GM19239 (cell line): ENCODE results near the gene MAMSTR.
A peak's percentile ranks its signal among the peaks of the same experiment; 100 is the strongest.
"Not testable (repeated sequence)": the region's sequence is repeated elsewhere in the genome, so short reads cannot be mapped to it uniquely, and the experiment has no call there.

Experiments
- DNase-seq: peaks from one replicate; pipeline ENCODE4 v3.0.0; 2011; ENCODE audit warnings: low spot score; ENCODE audit not compliant: insufficient read length
- FAIRE-seq: peaks from 2 replicates; lab custom pipeline; 2011; peaks lifted over from hg19 to GRCh38; lab: Jason Lieb, UNC

Gene MAMSTR

DNA sequence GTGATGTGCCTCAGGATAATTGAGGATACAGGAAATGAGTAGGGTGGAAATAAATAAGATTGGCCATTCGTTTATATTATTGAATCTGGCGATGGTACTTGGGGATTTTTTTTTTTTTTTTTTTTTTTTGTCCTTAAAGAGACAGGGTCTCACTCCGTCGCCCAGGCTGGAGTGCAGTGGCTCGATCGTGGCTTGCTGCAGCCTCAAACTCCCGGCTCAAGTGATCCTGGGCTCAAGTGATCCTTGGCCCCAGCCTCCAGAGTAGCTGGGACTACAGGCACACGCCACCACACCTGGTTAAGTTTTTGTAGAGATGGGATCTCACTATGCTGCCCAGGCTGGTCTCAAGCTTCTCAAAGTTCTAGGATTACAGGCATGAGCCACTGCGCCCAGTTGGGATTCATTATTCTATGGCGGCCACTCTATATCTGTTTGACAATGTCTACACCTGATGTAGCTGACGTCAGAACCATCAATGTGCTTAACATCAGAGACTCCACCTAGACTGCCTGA is 2.7 kb upstream of the MAMSTR start:
- no peak for DNase-seq

DNA sequence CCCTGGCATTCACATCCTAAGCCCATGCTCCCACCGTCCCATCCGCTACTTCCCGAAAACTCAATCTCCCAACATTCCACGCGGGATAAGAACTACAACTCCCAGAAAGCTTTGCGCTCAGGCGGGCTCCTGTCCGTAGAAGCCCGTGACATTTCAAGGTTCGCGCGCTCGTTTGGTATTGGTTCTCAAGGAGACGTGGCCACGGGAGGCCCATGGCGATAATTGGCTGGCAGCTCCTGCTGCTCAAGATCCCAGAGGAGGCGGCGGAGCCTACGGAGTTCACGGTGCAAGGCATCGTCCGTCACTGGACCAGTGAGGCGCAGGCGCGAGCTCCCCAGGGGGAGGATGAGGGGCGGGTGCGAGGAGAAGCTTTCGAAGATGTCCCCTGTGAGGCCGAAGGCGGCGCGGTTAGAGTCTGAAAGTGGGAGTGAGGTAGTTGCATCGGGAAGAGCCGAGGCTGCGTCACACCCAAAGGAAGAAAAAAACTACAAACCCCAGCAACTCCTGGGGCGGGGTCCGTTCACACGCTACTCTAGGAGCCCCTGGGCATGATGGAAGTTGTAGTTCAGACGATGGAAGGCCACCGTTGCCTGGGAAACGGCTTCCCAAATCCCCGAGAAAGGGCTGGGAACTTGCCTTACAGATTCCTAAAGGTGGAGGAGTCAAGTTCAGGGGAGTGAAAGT is 1.2 kb upstream of the MAMSTR start:
- DNase-seq, result peak; percentile 96
- peak; percentile 99 for FAIRE-seq

More for the DNA sequence above, 2.7 kb upstream of the MAMSTR start:
- no peak for FAIRE-seq

DNA sequence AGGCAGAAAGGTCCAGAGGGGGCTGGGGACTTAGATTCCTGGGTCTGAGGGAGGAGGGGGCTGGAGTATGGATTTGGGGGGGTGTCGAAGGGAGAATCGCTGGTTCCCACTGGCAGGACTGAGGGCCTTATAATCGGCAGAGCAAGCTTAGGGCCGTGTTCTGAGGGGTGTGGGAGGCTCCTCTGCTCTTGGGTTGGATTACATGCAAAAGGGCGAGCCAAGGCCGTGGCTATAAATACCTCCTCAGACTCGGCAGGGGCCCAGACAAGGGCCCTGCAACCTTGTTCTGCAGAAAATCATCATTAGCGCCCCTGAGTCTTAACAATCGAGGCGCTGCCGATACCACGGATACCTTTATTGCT is 707 bp upstream of the MAMSTR start:
- FAIRE-seq (no peak), DNase-seq (no peak)

DNA sequence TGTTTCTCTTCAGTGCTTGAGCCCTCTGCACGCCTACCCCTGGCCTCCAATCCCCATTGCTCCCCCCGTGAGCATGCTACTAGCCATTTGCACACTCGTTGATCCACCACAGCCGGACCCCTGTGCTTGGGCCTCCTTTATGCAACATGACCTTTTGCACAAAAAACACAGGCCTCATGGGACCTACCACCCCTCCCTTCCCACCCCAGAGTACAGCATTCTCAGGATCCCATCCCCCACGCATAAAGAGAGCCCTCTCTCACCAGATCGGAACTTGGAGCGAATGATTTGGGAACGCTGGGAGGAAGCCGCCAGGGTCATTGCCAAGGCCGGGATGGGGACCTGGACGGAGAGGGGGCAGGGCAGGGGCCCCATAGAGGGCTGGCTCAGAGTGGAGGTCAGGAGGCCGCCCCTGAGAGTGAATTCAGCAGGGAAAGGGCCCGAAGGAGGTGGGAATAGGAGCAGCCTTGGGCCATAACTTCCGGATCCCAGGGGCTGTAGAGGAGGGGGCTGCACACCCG is 754 bp downstream of the MAMSTR start:
- DNase-seq, result no peak
- no peak for FAIRE-seq

DNA sequence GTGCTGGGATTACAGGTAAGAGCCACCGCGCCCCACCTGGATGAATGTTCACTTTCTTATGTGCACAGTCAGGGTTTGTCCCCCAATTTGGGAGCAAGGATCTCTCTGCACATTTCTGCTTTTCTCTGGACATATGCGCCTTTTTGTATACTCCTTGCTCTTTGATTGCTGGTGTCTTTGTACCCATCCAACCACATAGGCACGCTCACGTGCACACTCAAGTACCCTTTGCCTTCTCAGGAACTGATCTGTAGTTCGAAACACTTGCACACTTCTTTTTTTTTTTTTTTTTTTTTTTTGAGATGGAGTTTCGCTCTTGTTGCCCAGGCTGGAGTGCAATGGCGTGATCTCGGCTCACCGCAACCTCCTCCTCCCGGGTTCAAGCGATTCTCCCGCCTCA is 1.4 kb downstream of the MAMSTR start:
- DNase-seq, FAIRE-seq: not testable (repeated sequence)

DNA sequence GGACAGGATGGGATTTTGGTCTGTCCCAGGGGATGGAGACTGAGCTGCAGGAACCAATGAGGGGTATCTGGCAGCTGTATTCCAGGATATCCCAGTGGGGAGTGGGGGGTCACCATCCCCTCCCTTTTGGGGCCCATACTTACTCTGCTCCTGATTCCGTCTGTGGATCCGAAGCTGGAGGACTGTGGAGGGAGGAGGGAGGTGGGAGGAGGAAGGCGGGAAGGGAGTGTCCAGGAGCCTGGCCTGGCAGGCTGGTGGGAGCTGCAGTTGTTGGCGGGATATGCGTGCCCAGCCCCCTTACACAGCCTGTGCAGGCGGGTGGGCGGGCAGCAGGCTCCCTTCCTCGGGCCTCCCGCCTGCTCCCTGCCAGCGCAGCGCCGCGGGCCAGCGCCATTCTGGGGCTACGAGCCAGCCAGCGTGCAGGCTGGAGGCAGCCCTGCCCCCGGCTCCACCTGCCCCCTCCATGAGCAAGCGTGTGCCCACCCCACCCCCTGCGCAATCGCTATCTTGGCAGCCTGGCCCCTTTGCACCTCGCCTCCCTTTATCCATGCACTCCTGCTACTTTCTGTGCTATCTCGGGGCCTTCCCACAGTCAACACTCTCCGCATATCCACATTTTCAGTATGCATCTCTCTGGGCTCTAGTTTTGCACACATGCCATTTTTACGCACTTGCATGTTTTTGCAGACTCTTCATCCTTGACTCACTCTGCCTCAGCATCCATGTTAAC is 2.8 kb downstream of the MAMSTR start:
- no peak for FAIRE-seq
- DNase-seq, result no peak

DNA sequence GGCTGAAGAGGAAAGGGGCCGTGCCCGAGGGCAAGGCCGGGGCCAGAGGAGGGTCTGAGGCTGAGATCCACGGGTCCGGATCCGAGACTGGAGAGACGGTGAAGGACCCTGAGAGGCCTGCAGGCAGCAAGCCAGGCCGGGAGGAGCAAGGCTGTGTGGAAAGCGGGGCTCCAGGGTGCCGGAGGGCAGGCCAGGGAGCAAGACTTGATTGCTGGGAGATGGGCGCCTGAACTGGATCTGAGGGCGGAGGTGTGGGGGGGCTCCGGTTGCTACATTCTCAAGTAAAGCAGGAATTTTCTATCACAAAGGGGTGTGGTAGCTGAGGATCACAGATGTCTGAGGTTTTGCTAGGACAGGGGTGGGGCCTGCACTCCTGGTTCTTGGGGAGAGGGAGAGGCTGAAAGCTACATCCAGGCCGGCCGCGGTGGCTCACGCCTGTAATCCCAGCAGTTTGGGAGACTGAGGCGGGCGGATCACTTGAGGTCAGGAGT is 3.8 kb downstream of the MAMSTR start:
- FAIRE-seq (no peak), DNase-seq (no peak)

DNA sequence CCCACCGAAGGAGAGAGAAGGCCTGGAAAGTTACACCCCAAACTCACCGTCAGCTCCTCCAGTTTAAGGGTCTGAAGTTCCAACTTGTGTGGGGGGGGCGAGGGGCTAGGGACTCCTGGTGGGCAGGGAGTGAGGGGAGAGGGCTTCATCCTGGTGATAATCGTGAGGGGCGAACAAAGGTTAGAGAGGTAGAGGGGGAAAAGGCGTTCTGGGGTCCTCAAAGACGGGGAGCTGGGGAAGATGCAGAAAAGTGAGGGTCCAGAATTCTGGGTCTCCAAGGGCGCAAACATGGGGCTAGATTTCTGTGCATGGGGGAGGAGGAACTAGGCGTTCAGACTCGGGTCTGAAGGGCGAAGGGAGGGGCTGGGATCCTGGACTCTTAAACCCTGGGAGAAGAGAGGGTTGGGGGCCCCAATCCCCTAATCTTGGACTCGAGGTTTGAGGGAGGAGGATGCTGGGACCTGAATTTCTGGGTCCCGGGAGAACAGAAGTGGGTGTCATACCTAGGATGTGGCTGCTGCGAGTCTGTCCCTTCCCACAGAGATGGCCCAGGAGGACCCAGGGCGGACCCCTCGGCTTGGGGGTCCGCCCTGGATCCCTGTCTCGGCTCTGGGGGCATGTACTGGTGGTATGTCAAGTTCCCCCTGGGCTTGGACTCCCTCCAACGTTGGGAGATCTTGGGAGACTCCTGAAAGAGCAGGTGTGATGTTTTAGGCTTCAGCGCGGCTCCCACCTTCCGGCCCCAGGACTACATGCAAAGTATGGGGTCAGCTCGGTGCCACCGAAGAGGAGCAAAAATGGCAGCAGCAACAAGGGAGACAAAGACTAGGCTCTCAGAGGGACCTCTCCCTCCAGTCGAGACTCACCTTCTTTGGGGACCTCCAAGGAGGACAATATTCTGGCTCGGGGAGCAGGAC is 4.5 kb downstream of the MAMSTR start:
- FAIRE-seq, result peak; percentile 45
- DNase-seq, result no peak

DNA sequence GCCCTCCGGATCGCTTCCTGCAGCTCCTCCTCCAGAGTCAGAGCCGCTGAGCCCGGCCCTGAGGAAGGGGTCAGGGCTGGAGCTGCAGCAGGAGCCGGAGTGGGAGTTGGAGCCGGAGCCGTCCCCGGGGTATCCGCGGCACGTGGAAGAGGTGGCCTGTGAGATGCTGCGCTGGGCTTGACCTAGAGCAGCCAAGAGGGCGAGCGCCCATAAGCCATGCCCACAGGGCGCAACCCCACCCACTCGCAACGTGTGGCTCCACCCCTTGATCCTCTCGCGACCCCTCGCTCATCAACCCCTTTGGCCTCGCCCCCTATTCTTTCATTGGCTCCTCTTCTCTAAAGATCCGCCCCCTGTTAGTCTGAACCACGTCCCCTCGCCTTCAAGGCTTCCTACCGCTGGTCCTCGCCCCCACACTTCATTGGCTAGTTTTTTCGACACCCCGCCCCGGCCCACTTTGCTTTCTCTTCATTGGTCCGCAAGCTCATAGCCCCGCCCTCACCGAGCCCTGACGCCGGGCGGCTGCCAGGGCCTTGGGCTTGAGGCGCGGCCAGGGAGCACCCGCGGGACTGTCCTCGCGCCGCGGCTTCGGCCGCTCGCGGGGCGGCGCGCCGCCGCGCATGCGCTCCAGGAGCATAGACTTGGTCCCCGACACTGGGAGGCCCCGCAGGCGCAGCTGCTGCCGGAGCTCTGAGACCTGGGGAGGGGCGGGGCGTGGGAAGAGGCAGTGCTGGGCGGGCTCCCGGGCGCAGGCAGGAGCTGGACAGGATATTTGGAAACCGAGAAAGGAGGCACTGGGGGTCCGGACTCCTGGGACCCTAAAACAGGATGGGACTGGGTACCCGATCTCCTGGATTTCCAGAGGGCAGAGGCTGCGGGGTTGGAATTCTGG is 5.4 kb downstream of the MAMSTR start:
- peak; percentile 99 for DNase-seq
- FAIRE-seq, result peak; percentile 99

DNA sequence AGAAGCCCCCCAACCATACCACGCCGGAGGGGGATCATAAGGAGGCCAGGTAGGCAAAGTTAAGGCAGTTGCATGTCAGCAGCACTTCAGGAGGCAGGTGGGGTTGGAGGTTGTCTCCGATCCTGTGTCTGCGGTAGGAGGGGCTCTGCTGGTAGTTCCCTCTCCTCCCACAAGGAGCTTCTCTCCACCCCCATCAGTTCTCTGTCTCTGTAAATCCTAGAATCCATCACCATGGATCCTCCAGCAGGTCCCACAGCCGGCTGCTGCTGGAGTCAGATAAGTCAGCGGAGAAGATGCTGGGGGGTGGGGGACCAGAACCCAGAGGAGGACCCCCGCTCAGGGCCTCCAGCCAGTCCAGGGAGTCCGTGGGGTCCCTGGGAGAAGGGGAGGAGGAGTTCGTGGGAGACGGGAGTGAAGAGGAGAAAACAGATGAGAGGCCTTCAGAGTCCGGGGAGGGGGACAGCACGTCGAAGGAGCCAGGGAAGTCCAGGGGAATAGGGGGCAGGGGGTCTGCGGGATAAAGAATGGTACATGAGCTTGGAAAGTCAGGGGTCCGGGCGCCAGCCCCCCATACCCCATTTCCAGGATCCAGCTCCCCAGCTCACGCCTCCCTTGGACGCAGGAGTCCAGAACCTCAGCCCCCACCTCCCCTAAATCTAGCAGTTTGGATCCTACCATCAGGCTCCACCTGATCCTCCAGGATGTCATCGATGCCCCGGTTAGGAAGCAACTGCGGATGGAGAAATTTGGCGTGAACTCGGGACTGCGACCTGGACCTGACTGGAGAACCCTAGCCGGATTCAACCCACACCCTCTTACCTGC is 6.3 kb downstream of the MAMSTR start:
- no peak for FAIRE-seq
- DNase-seq, result no peak

DNA sequence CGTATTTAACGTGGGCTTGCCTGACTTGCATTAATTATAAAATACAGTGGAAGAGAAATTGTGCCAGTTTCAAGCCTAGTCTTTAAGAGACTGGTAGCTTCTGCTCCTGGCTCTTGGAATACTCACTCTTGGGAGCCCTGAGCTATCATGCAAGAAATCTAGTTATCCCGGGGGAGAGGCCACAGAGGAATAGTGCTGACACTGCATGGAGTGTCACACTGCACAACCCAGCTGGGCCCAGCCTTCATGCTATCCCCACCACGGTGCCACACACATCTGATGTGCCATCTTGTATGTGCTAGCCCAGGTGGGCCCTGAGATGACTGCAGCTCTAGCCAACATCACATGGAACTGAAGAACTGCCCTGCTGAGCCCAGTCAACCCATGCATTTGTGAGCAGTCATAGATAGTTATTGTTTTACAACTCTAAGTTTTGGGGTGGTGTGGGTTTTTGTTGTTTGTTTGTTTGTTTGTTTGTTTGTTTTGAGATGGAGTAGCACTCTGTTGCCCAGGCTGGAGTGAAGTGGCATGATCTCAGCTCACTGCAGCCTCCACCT is 8.3 kb downstream of the MAMSTR start:
- FAIRE-seq, result no peak
- no peak for DNase-seq

DNA sequence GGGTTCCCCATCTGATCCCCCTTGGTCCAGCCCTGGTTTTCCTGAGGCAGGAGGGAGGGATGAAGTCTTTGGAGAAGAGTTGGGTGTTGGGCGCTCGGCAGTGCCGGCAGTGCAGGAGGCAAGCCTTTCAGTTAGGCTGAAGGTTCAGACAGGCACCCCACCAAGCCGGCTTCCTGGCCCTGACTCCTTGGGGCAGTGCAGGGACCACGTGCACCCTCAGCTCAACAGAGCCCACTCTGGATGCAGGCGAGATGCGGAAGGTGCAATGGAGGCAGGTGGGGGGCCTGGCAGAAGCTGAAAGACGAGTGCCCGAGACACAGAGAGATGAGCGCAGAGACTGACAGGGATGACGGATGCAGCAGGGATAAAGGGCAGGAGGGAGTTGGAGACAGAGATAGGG is 11.1 kb downstream of the MAMSTR start:
- FAIRE-seq (no peak), DNase-seq (no peak)

DNA sequence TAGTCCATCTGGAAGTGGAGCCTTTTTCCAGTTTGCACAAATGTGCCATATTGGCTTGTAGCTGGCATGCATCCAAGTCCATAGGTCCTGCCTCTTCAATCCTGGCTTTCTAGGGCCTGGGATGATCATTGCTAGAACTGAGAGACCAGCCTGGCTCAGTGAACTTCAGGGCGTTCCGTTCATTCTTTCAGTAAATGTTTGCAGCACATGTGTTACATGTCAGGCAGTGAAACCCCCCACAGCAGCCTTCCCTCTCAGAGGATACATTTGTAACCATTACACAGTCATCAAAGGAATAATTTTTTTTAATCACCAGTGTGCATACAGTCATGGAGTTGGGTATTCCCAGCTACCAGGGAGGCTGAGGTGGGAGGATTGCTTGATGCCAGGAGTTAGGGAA is 14.1 kb downstream of the MAMSTR start:
- DNase-seq (no peak), FAIRE-seq (no peak)

DNA sequence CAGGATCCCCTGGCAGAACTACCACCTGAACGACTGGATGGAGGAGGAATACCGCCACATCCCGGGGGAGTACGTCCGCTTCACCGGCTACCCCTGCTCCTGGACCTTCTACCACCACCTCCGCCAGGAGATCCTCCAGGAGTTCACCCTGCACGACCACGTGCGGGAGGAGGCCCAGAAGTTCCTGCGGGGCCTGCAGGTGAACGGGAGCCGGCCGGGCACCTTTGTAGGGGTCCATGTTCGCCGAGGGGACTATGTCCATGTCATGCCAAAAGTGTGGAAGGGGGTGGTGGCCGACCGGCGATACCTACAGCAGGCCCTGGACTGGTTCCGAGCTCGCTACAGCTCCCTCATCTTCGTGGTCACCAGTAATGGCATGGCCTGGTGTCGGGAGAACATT is 16.2 kb downstream of the MAMSTR start:
- no peak for DNase-seq
- no peak for FAIRE-seq

DNA sequence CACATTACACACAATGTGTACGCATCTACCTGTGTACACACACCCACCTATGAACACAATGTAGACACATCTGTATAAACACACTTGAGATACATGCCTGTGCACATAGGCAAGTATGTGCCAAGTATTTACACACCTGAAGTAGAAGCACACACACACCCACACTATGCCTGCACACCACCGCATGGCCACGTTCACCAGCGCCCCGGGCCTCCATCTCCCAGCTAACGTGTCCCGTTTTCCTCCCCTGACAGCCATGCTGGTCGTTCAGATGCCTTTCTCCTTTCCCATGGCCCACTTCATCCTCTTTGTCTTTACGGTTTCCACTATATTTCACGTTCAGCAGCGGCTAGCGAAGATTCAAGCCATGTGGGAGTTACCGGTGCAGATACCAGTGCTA is 16.8 kb downstream of the MAMSTR start:
- no peak for FAIRE-seq

DNA sequence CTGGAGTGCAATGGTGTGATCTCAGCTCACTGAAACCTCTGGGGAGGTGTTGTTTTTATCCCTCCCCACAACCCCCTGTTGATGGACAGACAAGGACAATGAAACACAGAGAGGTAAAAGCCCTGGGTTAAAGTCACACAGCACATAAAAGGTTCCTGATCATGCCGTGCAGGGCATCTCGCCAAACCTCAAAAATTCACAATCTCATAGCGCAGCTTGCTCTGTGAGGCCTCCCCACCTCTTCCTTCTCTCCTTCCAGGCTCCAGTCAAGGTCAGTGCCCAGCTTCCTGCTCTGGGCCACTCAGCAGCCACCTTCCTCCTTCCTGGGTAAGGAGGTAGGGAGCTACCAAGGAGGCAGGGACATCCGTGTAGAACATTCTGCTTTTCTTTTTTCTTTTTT is 21.5 kb downstream of the MAMSTR start:
- DNase-seq (no peak), FAIRE-seq (no peak)

More for the DNA sequence above, 16.8 kb downstream of the MAMSTR start:
- no peak for DNase-seq

DNA sequence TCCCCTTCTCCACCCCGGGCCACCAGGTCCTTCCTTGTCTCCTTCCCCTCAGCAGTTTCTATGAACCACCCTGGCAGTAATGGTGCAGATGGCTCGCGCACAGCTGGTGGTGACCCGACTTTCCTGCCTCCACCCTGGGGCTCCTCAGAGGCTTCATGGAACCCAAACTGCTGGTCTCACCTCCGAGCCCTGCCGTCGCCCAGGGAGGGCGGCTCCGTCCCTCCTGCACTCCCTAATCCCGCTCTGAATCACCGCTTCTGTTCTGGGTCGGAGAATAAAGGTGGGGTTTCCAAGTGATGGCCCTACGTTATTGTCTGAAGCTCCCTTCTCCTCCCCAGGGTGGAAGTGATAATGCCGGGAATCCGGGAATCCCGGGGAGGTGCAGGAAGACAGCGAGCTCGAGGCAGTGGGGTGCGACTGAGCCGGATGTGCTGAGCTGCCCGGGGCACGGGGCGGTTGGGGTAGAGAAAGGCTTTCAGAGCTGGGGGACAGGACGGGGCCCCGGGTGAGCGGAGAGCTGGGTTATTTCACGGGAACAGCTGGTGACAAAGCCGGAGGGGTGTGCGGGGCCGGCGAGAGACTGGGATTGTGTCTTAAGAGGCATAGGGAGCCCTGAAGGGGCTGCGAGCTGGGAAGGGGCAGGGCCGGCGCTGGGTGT is 23.0 kb downstream of the MAMSTR start:
- FAIRE-seq, result no peak
- DNase-seq, result no peak
